GM21423 (cell line): Measurements from ENCODE around the gene UPF3A.
"Not testable (repeated sequence)": the region's sequence is repeated elsewhere in the genome, so short reads cannot be mapped to it uniquely, and the experiment has no call there.

ENCODE experiments used
- ATAC-seq: cut with Tn5 transposase; IDR thresholded peaks from one replicate; pipeline ENCODE4 v1.9.1; 2021; ENCODE audit warnings: mild to moderate bottlenecking, moderate library complexity; ENCODE audit not compliant: unreplicated experiment

UPF3A gene

DNA sequence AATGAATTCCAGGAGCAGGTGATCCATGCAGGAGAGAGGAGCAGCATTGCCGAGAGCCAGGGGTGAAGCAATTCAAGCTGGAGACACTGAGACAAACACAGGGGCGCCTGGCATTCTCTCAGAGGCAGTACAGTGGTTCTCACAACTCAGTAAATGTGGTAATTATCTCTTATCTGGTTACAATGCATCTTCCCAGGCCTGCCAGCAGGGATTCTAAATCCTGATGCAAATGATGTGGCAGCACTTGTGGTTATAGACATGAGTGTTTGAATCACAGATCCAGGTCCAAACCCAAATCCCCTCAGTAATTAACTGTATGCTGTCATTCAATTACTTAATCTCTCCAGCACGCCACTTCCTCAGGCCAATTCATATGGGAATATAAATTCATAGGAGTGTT, 52.5 kb downstream of the UPF3A start:
- not testable (repeated sequence) for ATAC-seq

- no peak for ATAC-seq
Measured at GRCh38 chr13:114334305-114335053, 53.1 kb downstream of the UPF3A start.

GRCh38 chr13:114336457-114336856, 55.1 kb downstream of the UPF3A start:
- not testable (repeated sequence) for ATAC-seq

GRCh38 chr13:114338959-114339358, 57.6 kb downstream of the UPF3A start:
- no peak for ATAC-seq

- ATAC-seq, result no peak
Measured at GRCh38 chr13:114339857-114340534, 58.6 kb downstream of the UPF3A start.

- no peak for ATAC-seq
Measured at GRCh38 chr13:114341003-114341777, 59.8 kb downstream of the UPF3A start.

DNA sequence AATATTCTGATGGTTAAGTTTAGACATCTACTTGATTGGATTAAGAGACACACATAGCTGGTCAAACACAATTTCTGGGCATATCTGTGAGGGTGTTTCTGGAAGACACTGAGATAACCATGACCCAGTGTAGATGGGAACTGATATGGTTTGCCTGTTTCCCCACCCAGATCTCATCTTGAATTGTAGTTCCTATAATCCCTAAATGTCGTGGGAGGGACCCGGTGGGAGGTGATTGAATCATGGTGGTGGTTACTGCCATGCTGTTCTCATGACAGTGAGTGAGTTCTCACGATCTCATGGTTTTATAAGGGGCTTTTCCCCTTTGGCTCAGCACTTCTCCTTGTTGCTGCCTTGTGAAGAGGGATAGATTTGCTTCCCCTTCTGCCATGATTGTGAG, 65.9 kb downstream of the UPF3A start:
- not testable (repeated sequence) for ATAC-seq

DNA sequence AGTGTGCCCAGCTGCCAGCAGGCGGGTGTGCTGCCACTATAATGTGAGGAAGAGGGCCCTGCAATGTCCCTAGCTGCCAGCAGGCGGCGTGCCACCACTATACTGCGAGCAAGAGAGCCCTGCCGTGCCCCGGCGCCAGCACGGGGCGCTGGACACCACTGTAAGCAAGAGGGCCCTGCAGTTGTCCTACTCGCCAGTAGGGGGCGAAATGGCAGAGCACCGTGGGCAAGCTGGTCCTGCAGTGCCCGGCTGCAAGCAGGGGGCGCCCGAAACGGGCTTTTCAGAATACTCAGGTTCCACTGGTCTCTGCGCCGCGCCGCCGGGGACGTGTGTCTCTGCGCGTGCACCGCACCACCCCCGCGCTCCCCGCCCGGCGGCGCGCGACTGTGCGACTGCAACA, 71.4 kb downstream of the UPF3A start:
- ATAC-seq, result not testable (repeated sequence)

- not testable (repeated sequence) for ATAC-seq
Measured at GRCh38 chr13:114353382-114353781, 72.0 kb downstream of the UPF3A start.
